Heart left ventricle (tissue), 13 donors: ENCODE measurements around the gene GPR65.

Source experiments
- CTCF ChIP-seq, 12 donors: fragments of 200-600 bp; sonication (generic) in 4 of 12; IDR thresholded peaks; one replicate each; pipeline versions ENCODE4 v1.5.0 to v1.8.0; 2018 to 2022; ENCODE audit warnings: antibody characterized with exemption in 12 of 12, mild to moderate bottlenecking in 5 of 12
- POLR2A ChIP-seq, 2 donors: fragments of 450-650 bp; IDR thresholded peaks; one replicate each; pipeline ENCODE4 v1.6.1; 2017; ENCODE audit warnings: antibody characterized with exemption in 2 of 2, mild to moderate bottlenecking in 2 of 2, moderate library complexity in 2 of 2
- donor health status: ischemic (EF 13 %, LVEDD 7.1; RV severe dilation, severe dysfunction).
- donor health status: DM: no; HTN: yes; CAD: no.
- donor health status: DM: no; HTN: no; CAD: no.
- donor health status: ischemic (EF 25% LVEDD 6.9; RV normal size, moderate dysfunction).
- donor health status: ischemic (EF 25% LVEDD 5.7; RV mildly dilated, moderate dysfunction).
- donor health status: ischemic (EF 35%, LVEDD 5.7; RV mildly dilated, moderate dysfunction).
- donor health status: nonischemic (EF 11% LVEDD 7.7; RV severe dilation, severe dysfunction).
- donor health status: DM: yes; HTN: yes; CAD: no.
- donor health status: PGD.
- donor health status: ischemic (EF 29% LVEDD 5.4; RV normal size, mild dysfunction).
- donor health status: nonischemic (EF 23%, LVEDD 6.1; RV moderate dilation, normal function).

GRCh38 chr14:87995500-87996290 lies 9.2 kb upstream of the GPR65 start:
- TF ChIP-seq CTCF (IDR thresholded peaks at IDR 0.05), result no peak
- no peak for TF ChIP-seq POLR2A (IDR thresholded peaks at IDR 0.05)
